Endodermal cell (in vitro differentiated cells): ENCODE results near the gene FZD1. TPM values are rescaled to one million over a fixed set of nuclear protein-coding genes. Genes with fewer than 3 reads are reported as not detected.

ENCODE experiments used
- DNase-seq: peaks from one replicate; pipeline ENCODE4 v3.0.0-alpha.2; 2017
- H3K27ac ChIP-seq: 2 replicates; pipeline ENCODE4 v1.5.1; 2013; ENCODE audit warnings: mild to moderate bottlenecking, low read depth, low read length, moderate library complexity
- H3K27me3 ChIP-seq: 2 replicates; pipeline ENCODE4 v1.6.1; 2013; ENCODE audit warnings: mild to moderate bottlenecking, low read length, moderate library complexity; ENCODE audit not compliant: insufficient read depth, control insufficient read depth, poor library complexity, severe bottlenecking
- H3K36me3 ChIP-seq: 2 replicates; pipeline ENCODE4 v1.7.0; 2013; ENCODE audit warnings: mild to moderate bottlenecking, low read length, moderate library complexity; ENCODE audit not compliant: control insufficient read depth, insufficient read depth
- H3K4me1 ChIP-seq: one replicate; pipeline ENCODE4 v1.7.0; 2013; ENCODE audit warnings: low read length; ENCODE audit not compliant: control insufficient read depth, insufficient read depth
- H3K4me3 ChIP-seq: 2 replicates; pipeline ENCODE4 v1.5.1; 2013; ENCODE audit warnings: mild to moderate bottlenecking, low read length, moderate library complexity
- H3K9ac ChIP-seq: 2 replicates; pipeline ENCODE4 v1.6.1; 2013; ENCODE audit warnings: mild to moderate bottlenecking, low read length, moderate library complexity; ENCODE audit not compliant: poor library complexity, severe bottlenecking; ENCODE audit errors: extremely low read depth
- H3K9me3 ChIP-seq: 2 replicates; pipeline ENCODE4 v1.6.1; 2013; ENCODE audit warnings: mild to moderate bottlenecking, low read length, moderate library complexity; ENCODE audit not compliant: control insufficient read depth
- H3K27ac Mint-ChIP-seq: 2 replicates; pipeline ENCODE4 v1.8.0; 2020; ENCODE audit warnings: mixed read lengths
- H3K27me3 Mint-ChIP-seq: 2 replicates; pipeline ENCODE4 v1.8.0; 2021; ENCODE audit warnings: mild to moderate bottlenecking, mixed read lengths; ENCODE audit not compliant: insufficient read depth
- H3K36me3 Mint-ChIP-seq: 2 replicates; pipeline ENCODE4 v1.8.0; 2020; ENCODE audit warnings: low read depth, mixed read lengths
- H3K4me1 Mint-ChIP-seq: 2 replicates; pipeline ENCODE4 v1.8.0; 2020; ENCODE audit warnings: mixed read lengths
- H3K4me3 Mint-ChIP-seq: 2 replicates; pipeline ENCODE4 v1.8.0; 2020; ENCODE audit warnings: mild to moderate bottlenecking, moderate library complexity, mixed read lengths
- H3K9me3 Mint-ChIP-seq: 2 replicates; pipeline ENCODE4 v1.8.0; 2020; ENCODE audit warnings: mild to moderate bottlenecking, mixed read lengths
- CTCF ChIP-seq: fragments of 200-600 bp; sonication (generic); conservative IDR thresholded peaks from 2 replicates; pipeline ENCODE4 v1.5.0; 2021; ENCODE audit warnings: antibody characterized with exemption, mild to moderate bottlenecking
- WGBS, 2 experiments: methylation state at CpG; one replicate each; pipeline versions ENCODE4 v1.1.5 to v1.1.7; 2013; ENCODE audit warnings: missing lambda C conversion rate in 2 of 2, mixed read lengths in 1 of 2; ENCODE audit not compliant: insufficient coverage in 1 of 2, insufficient read length in 1 of 2; 5-methylcytosine and 5-hydroxymethylcytosine counted together
- long read RNA-seq, 4 experiments: library from polyadenylated mRNA in 2 of 4; library from RNA in 1 of 4; library from capped mRNA in 1 of 4; stranded (forward) in 3 of 4; unstranded in 1 of 4; transcript quantifications; one replicate each; pipeline ENCODE4 v2.0.0, GENCODE V29; 2020 to 2021; ENCODE audit warnings: inconsistent platforms in 1 of 4
- polyA plus RNA-seq, 2 experiments: library from polyadenylated mRNA; stranded (reverse); fragments of 50-300 nt; gene quantifications; one replicate each; pipeline ENCODE4 v1.2.3, GENCODE V29; 2013
- total RNA-seq, 2 donors: library from RNA; stranded (reverse); fragmentation: NEBNext Ultra II Directional in 1 of 2; extraction: Animal tissue kit (Norgen Biotek cat#: 25700) in 1 of 2; gene quantifications; 2 replicates in 1 of 2; 3 replicates in 1 of 2; pipeline ENCODE4 v1.2.1, GENCODE V29; 2021

The FZD1 gene
- total RNA-seq, result 1 to 10 TPM; 2.5 to 4.7 TPM
- polyA plus RNA-seq (2013, experiment 1 of 2), result 7.4 TPM
- polyA plus RNA-seq (2013, experiment 2 of 2), result 7.5 TPM
- long read RNA-seq, experiment 1, full-length matches to known transcripts, result 2 of 2 reads
- long read RNA-seq, experiment 1, partial matches to known transcripts, result 0 of 2 reads
- long read RNA-seq, experiment 1, other reads (novel, unspliced or antisense), result 0 of 2 reads
- long read RNA-seq, experiment 2, full-length matches to known transcripts, result 10 of 10 reads
- long read RNA-seq, experiment 2, partial matches to known transcripts, result 0 of 10 reads
- long read RNA-seq, experiment 2, other reads (novel, unspliced or antisense), result 0 of 10 reads
- long read RNA-seq, experiment 3, result 0 reads
- long read RNA-seq, experiment 4, full-length matches to known transcripts, result 1 of 1 reads
- long read RNA-seq, experiment 4, partial matches to known transcripts, result 0 of 1 reads
- long read RNA-seq, experiment 4, other reads (novel, unspliced or antisense), result 0 of 1 reads

- 0 to 1% methylated on average over 13 to 90 of the region's 90 CpGs for WGBS, 2 experiments
- Histone ChIP-seq H3K27ac (peak within 1 kb of the TSS; percentile 87), H3K9ac (no peak within 1 kb of the TSS), H3K9me3 (no peaks in the 10 kb centered on the region), H3K4me3 (peak within 1 kb of the TSS; percentile 83), H3K4me1 (peaks cover 4% of the 10 kb centered on the region), H3K36me3 (no peaks in the 10 kb centered on the region), H3K27me3 (peaks cover 79% of the 10 kb centered on the region)
- Mint-ChIP-seq H3K27ac (peak within 1 kb of the TSS; percentile 76), H3K36me3 (no peaks in the 10 kb centered on the region), H3K4me1 (peaks cover 14% of the 10 kb centered on the region), H3K4me3 (peak within 1 kb of the TSS; percentile 71), H3K27me3 (peaks cover 87% of the 10 kb centered on the region), H3K9me3 (no peaks in the 10 kb centered on the region)
- TF ChIP-seq CTCF, result peak; percentile 41
- peak; percentile 98 for DNase-seq
Measured at GRCh38 chr7:91264046-91264923, at the start of gene FZD1. TSS of gene FZD1 (plus strand) at chr7:91264433. CDS start at chr7:91264881, 448 bp downstream.

- H3K27me3 ChIP-seq, result no peaks in the 10 kb centered on the region
- Mint-ChIP-seq H3K27ac (no peak overlapping the region), H3K4me1 (peaks cover 6% of the 10 kb centered on the region), H3K27me3 (peaks cover 7% of the 10 kb centered on the region), H3K9me3 (no peaks in the 10 kb centered on the region), H3K36me3 (no peaks in the 10 kb centered on the region), H3K4me3 (no peak overlapping the region)
- H3K27ac ChIP-seq, result no peak overlapping the region
- no peaks in the 10 kb centered on the region for H3K4me1 ChIP-seq
- no peaks in the 10 kb centered on the region for H3K36me3 ChIP-seq
- no peak overlapping the region for H3K9ac ChIP-seq
- DNase-seq, result no peak
- no peaks in the 10 kb centered on the region for H3K9me3 ChIP-seq
- H3K4me3 ChIP-seq, result no peak overlapping the region
- TF ChIP-seq CTCF, result no peak
- 91 to 100% methylated on average over 1 to 2 of the region's 2 CpGs for WGBS, 2 experiments
Measured at GRCh38 chr7:91226411-91226810, 37.8 kb upstream of the FZD1 start.

- H3K4me1 ChIP-seq, result no peaks in the 10 kb centered on the region
- H3K36me3 Mint-ChIP-seq, result no peaks in the 10 kb centered on the region
- WGBS, 2 experiments, result 100% methylated on average over 2 of the region's 2 CpGs; no CpG with 5 or more reads in 1 of the 2 experiments
- H3K4me3 Mint-ChIP-seq, result no peak overlapping the region
- H3K36me3 ChIP-seq, result no peaks in the 10 kb centered on the region
- H3K27me3 Mint-ChIP-seq, result peaks cover 7% of the 10 kb centered on the region
- H3K9ac ChIP-seq, result no peak overlapping the region
- H3K9me3 ChIP-seq, result no peaks in the 10 kb centered on the region
- no peaks in the 10 kb centered on the region for H3K9me3 Mint-ChIP-seq
- no peak overlapping the region for H3K27ac ChIP-seq
- no peak for TF ChIP-seq CTCF
- no peak overlapping the region for H3K4me3 ChIP-seq
- peaks cover 6% of the 10 kb centered on the region for H3K4me1 Mint-ChIP-seq
- H3K27ac Mint-ChIP-seq, result no peak overlapping the region
- H3K27me3 ChIP-seq, result no peaks in the 10 kb centered on the region
- no peak for DNase-seq
Measured at GRCh38 chr7:91228327-91228726, 35.9 kb upstream of the FZD1 start.
